Stimulated activated CD8-positive, alpha-beta memory T cell treated with anti-CD3 and anti-CD28 coated beads, Interleukin-12 subunit alpha, Interleukin-12 subunit beta, amount 100 ng/mL, for 24 hours (primary cell): ENCODE measurements around the gene ZNF518A.
A peak's percentile ranks its signal among the peaks of the same experiment; 100 is the strongest.

Experiments
- DNase-seq: peaks from one replicate; pipeline ENCODE4 v3.0.0-alpha.2; 2020; ENCODE audit errors: extremely low read depth

ZNF518A gene, protein sequence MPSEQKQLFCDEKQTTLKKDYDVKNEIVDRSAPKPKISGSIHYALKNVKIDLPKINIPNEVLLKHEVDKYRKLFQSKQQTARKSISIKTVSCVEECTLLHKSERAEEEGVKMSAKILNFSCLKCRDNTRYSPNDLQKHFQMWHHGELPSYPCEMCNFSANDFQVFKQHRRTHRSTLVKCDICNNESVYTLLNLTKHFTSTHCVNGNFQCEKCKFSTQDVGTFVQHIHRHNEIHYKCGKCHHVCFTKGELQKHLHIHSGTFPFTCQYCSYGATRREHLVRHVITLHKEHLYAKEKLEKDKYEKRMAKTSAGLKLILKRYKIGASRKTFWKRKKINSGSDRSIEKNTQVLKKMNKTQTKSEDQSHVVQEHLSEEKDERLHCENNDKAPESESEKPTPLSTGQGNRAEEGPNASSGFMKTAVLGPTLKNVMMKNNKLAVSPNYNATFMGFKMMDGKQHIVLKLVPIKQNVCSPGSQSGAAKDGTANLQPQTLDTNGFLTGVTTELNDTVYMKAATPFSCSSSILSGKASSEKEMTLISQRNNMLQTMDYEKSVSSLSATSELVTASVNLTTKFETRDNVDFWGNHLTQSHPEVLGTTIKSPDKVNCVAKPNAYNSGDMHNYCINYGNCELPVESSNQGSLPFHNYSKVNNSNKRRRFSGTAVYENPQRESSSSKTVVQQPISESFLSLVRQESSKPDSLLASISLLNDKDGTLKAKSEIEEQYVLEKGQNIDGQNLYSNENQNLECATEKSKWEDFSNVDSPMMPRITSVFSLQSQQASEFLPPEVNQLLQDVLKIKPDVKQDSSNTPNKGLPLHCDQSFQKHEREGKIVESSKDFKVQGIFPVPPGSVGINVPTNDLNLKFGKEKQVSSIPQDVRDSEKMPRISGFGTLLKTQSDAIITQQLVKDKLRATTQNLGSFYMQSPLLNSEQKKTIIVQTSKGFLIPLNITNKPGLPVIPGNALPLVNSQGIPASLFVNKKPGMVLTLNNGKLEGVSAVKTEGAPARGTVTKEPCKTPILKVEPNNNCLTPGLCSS (N-terminal part only)

DNA sequence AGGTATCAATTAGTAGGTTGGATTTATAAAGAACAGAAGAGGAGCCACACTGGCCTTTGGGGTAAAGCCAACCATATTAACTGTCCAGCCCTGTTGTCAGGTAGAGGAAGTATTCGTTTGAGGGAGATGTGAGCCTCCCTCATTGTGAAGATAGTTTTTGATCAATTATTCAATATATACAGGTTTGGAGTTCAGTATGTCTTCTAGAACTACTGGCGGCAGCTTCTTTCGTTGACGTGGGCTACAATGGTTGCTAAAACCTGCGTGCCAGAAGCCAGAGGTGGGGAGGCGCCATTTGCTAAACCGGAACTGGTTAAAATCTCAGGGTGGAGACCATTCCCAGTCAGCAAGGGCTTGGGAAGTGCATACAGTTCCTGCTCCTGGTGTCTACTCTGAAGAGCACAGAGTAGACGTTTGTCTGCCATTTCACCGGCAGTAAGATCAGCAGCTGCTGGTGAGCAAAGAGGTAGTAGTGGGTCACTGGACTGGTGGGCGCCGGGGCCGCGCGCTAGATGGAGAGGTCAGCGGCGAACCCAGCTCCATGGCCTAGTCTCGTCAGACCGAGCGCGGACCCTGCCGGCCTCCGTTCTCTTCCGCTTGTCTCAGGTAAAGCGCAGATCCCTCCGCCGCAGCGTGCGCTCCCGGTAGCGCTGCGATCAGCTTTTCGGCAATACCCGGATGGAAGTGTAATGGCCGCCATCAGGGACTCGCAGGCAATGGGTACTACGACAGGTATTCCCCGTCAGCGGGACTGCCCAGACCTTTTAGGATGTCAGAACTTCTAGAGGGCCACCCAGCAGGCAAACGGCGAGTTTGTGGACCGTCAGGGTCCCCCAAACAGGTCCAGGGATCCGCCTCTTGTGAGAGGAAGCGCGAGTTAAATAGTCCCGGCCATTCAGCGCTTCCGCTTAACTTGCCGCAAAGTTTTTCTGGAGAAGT lies at the start of gene ZNF518A:
Gene ZNF518A (plus strand): TSS at position 911 of the 939 bp plus-strand sequence. CDS start 26,026 bp downstream, outside the sequence.
- peak; percentile 65 for DNase-seq

DNA sequence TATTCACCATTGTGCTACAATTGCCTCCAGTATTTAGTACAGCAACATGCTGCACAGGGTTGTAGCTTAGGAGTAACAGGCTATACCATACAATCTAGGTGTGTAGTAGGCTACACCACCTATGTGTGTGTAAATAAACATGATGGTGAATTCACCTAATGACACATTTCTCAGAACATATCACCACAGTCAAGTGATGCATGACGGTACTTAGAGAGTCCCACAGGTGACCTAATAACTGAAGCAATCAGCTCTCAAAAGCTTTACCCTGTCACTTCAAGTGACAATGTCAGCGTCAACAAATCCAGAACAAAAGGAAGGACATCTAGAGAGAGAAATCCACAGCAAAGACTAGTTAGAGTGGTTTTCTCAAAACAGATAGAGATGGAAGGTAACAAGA lies 47.9 kb upstream of the ZNF518A start:
- DNase-seq = no peak

DNA sequence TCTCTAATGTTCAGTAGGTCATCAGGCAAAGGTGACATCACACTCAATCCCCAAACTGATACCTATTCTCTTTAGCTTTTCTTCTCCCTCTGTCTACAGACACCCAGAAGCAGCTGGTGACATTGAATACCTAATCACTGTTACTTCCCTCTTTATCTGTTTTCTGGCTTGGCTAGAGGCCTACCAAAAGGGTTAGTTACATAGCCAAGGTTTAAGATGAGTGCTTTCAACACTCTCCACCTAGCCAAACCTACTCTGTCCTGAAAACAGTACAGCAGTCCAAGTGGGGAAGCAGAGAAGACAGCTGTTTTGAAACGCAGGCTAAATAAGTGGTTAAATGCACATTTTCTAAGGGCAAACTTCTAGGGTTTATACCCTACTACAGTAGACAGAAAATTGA lies 47.3 kb upstream of the ZNF518A start:
- no peak for DNase-seq

DNA sequence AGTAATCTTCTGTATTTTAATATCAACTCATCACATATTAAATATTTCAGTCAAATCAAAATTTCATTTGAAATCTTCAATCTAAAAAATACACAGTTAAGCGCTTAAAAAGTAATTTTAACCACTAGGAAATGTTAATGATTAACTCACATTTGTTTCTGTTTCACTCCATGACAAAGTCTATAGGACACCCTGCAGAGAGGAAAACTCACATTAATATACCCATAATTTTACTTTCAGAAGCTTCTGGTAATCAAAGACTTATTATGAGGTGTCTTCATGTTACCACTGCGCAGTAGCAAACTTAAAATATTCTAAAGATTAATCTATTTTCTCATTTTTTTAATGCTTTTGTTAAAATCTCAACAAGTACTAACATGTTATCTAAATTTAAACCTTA lies 41.0 kb upstream of the ZNF518A start:
- no peak for DNase-seq

DNA sequence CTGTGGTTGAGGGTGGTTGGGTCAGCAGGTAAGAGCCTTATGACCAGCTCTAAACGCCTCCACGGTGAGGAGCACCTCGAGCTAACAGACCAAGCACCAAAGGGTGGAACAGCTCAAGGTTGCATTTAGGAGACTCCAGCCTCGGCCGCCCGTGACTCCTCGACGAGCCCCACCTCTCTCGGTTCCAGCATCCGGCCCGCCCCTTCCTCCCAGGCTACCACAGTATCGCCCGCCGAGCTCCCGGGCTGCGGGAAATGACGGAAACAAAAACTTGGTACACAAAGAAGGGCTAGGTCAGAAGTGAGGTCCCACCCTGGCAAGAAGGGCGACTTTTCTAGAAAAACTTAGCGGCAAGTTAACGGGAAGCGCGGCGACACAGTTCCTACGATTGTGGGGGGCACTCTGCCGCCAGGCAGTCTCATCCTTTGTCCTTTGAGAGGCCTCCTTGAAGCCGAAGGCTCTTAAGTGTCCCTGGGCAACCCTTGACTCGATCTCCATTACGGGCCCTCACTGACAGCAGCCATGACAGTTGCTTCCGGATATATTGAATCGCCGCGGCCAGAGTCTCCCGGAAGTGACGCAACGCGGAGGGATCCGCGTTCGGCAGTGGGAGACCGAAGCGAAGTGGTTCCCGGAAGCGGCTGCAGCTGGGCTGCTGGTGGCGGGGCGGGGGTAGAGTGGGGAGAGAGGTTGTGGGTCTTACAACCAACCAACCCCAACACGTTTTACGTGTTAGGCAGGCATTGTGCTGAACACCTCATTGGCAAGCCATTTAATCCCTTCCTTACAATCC lies 40.2 kb upstream of the ZNF518A start:
- DNase-seq = peak; percentile 70

DNA sequence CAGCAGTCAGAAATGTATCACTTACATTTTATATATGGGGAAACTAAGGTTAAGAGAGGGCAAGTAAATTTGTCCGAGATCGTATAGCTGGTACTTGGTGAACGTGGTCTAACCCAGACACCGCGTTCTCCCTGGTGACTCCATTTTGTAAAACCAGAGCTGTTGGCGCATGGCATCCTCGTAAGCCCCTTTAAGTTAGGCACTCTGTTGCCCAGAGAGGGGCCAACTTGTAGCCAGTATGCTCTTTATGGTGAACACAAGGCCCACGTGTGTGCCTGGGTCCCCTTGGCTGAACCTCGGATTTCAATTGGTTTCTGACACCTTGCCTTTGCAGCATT lies 39.7 kb upstream of the ZNF518A start:
- no peak for DNase-seq

DNA sequence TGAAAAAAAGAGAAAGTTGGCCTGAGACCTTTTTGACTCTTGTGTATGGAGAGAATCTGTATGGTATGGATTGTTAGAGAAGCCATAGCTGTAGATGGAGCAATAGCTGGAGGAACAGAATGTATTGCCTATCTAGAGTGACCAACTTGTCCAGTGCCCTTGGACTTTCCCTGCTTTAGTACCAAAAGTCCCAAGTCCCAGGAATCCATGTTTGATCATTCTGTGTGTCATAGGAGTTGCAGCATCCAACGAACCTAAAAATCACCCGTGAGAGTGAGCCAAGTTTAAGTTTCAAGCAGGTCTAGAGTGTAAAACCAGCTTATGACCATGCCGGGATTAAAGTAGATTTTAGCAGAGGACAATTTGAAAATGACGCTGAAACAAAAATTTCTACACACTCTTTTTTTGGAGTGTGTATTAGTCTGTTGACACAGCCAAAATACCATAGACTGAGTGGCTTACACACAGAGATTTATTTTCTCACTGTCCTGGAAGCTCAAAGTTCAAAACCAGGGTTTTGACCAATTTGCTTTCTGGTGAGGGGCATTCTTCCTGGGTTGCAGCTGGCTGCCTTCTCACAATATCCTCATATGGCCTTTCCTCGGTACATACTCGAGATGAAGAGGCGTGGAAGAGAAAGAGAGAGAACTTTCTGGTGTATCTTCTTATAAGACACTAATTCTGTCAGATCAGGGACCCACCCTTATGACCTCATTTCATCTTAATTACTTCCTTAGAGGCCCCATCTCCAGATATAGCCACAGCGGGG lies 36.9 kb upstream of the ZNF518A start:
- DNase-seq = no peak

DNA sequence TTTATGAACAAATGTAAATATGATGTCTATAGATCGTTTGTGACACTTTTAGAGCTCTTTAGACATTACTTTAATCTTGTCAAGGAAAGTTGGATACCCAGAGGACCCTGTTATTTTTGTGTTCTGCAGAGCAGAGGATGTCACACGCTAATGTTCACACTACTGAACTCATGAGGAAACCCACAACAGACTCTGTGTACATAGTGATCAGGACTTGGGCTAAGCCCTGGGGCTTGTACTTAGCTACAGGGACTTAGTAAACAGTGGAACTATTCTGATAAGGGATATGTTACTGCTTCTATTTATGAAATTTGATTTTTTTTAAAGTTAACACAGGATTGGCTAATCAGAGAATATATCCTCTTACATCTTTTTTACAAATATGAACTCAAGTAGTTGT lies 36.1 kb upstream of the ZNF518A start:
- DNase-seq = no peak

DNA sequence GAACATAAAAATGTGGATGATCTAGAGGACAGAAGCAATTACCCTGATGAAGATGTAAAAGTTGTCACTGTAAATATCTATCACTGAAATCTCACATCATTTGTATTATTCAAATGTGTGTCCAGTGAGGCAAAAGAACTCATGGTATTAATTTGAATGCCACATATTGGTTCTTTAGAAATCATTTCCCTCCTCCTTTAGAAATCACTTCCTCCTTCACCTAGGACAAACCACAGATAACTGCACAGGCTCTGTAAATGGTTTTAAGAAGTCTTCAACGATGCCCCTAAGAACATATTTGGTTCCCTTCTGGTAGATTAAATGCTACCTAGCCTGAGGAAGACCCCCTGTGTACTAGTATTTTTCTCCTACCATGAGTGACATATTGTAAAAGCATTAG lies 33.1 kb upstream of the ZNF518A start:
- no peak for DNase-seq

DNA sequence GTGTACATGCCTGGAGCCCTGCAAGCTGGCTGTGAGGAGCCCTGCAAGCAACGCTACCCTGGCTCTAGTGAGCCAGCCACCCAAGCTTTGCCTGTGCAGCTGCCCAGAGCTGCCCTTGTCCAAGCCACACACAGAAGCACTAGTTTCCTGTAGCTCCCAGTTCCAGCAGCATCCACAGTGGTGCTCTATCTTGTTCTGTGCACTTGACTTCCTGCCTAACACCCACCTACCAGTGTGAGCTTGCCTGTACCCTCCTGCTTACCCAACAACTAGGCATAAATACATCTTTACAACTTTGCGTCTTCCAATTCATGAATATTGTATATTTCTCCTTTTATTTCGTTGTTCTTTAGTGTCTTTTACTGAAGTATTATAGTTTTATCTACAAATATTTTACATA lies 32.2 kb upstream of the ZNF518A start:
- no peak for DNase-seq

DNA sequence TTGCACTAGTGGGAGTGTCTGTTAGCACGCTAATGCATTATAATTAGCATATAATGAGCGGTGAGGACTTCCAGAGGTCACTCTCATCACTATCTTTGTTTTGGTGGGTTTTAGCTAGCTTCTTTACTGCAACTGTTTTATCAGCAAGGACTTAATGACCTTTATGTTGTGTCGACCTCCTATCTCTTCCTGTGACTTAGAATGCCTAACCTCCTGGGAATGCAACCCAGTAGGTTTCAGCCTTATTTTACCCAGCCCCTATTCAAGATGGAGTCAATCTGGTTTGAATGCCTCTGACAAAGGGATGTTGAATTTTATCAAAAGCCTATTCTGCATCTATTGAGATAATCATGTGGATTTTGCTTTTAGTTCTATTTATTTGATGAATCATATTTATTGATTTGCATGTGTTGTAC lies 22.5 kb upstream of the ZNF518A start:
- DNase-seq = no peak

DNA sequence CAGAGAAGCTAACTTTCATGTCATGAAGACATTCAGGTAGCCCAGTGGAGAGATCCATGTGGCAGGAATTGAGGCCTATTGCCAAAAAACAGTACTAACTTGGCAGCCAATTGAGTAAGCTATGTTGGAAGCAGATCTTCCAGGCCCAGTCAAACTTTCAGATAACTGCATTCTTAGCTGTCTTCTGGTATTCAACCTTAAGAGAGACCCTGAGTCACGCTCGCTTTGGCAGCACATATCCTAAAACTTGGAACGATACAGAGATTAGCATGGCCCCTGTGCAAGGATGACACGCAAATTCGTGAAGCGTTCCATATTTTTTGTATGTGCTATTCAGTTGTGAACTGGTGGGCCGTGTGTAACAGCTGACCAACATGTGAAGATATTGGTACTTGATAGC lies 17.6 kb upstream of the ZNF518A start:
- no peak for DNase-seq

DNA sequence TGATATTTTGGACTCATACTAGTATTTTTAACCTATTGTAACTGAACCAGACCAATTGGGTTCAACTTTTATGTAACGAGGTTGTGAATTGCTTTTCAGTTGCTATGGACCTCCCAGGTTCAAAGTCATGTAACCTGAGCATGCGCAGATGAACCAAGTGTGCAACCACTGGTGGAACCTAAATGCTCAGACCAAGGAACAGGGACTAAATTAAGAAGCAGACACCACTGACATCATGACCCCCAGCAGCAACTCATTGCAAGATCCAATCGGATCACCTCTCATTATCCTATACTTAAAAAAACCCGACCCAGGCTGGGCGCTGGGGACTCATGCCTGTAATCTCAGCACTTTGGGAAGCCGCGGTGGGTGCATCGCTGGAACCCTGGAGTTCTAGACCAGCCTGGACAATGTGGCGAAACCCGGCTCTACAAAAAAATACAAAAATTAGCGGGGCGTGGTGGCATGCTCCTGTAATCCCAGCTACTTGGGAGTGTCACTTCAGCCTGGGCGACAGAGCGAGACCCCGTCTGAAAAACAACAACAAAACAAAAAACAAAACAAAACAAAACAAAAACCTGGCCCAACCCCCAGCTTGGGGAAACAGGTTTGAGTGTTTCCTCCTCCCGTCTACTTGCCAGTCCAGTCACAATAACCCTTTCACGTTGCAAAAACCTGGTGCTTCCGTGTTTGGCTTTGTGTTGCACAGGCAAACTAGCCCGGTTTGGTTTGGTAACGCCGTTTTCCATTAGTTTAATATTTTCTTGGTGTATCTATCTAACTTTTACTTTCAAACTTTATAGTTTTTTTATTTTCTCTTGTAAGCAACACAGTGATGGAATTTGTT lies 11.3 kb upstream of the ZNF518A start:
- no peak for DNase-seq

DNA sequence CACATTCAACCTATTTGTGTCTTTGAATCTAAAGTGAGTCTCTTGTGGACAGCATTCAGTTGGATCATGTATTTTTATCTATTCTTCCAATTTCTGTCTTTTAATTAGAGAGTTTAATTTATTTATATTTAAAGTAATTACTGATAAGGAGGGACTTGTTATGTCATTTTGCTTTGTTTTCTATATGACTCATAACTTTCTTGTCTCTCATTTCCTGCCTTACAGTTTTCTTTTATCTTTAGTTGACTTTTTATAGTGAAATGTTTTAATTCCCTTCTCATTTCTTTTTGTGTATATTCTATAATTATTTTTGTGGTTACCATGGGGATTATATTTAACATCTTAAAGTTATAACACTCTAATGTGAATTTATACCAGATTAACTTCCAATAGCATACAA lies 7.3 kb upstream of the ZNF518A start:
- no peak for DNase-seq

DNA sequence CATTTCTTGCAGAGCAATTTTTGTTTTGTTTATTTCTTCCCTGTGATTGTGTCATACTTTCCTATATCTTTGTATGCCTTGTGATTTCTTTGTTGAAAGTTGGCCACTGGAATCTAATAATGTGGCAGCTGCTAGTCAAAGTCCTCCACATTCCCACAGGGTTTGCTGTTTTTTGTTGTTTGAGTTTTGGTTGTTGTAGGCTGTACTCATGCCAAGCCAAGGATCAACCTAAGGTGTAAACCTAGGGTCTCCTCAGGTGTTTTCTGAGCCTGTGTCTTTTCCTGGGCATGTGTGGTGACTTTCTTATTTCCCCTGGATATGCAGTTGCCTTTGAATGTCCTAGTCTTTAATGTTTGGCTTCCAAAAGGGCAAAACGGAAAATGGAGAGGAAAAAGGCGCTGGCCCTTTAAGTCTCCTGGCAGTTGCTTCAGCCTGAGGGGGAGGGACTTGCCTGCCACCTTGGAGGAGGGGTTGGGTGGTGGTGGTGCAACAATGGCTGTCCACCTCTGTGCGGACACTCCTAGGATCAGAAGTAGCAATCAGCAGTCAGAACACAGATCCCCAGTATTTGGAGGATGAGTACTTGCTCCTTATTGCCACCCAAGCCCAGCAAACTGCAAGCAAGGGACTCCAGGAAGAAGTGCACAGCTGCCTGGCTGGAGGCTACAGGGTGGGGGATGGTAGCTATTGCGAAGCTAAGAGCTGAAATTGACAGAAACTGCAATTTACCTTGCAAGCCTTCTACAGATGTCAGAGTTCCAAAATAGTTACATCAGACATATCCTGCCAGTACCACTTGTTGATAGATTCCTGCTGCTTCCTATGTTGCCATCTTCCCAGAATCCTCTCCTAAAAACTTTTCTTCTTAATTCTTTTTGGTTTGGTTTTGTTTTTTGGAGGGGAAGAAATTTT lies 5.6 kb upstream of the ZNF518A start:
- no peak for DNase-seq

DNA sequence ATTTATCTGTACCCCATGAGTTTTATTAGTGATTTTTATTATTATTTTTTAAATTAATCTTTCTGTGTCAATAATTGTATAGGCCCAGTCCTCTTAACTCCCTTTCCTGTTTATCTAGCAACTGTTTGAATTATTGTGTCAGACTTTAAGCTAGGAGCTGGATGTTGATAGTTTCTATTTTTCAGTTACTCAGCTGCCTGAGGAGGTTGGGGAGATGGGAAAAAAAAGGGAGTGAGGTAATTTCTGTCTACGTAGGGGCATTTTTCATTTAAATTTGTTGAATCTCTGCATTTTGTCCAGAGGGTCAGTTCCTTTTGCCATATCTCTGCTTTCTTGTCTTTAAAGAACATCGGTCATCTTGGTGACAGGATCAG lies 5.0 kb upstream of the ZNF518A start:
- DNase-seq = no peak

DNA sequence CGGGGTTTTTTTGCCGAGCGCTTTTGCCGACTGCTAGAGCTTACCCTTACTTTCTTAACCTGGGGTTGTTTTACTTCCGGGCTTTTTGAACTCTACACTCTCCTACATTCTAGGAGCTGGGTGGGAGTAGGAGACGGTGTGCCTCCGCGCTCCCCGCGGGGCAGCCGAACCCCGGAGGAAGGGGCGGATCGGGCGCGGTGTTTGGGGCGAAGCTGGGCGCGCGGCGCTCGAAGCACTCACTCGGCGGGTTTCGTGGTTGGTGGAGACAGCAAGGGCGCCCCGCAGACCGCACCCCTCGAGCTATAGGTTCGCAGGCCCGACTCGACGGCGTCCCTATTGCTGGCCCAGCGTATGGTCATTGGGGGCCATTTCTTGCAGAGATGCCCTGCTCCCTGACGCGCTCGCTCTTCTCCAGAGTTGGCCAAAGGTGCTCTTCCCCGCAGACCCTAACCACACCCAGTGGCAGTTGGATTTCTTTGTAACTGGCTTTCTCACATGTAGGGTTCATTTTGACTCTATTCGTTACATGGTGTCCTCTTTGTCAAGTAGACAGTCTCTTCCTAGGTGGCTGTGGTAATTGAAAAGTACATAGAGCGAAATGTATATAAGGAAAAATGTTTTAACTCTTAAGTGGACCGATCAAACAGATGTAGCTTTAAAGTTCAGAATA lies 364 bp downstream of the ZNF518A start:
- DNase-seq = peak; percentile 49

DNA sequence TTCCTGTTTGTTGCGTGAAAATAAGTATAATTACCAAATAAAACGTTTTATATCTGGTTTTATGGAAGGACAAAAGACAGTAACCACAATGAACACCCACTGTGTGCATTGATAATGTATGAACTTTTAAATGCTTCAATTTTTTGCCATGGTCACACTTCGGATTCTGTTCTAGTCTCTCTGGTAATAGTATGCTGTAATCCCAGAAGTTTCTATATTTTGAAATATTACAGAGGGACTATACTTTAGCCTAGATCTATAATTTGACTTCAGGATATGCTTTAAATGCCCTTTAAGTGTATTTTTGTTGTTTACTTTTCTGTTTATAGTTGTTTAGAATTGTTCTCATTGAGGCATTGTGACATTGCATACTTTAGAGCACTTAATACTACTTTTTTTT lies 1.5 kb downstream of the ZNF518A start:
- no peak for DNase-seq
